AG04449 (cell line): ENCODE data around the gene SKA2.

Source experiments
- CTCF ChIA-PET: fragments of 350-600 bp; formaldehyde crosslinking; extraction: SDS; loops from one replicate; lab custom pipeline; 2021; ENCODE audit warnings: antibody characterized with exemption; lab: Yijun Ruan, JAX
- POLR2A ChIA-PET: fragments of 400-600, 350-600 bp; formaldehyde crosslinking; extraction: SDS; loops from one replicate; lab custom pipeline; 2020; ENCODE audit warnings: antibody characterized with exemption, inconsistent platforms; lab: Yijun Ruan, JAX
- DNase-seq: peaks from one replicate; pipeline ENCODE4 v3.0.0-alpha.2; 2010; ENCODE audit warnings: low read depth, low spot score
- H3K4me3 ChIP-seq: 2 replicates; pipeline ENCODE4 v1.5.1; 2011; ENCODE audit warnings: low read depth, mild to moderate bottlenecking, control low read depth, low read length
- CTCF ChIP-seq: IDR thresholded peaks from one replicate; pipeline ENCODE4 v1.5.1; 2011; ENCODE audit warnings: mild to moderate bottlenecking, moderate library complexity, low read length, control low read depth, inconsistent platforms; ENCODE audit not compliant: insufficient read depth; ENCODE audit errors: missing control alignments

The SKA2 gene

GRCh38 chr17:59110973-59111372 lies 44.0 kb downstream of the SKA2 start:
- DNase-seq, result no peak
- CTCF ChIA-PET, result no interaction called here
- TF ChIP-seq CTCF, result no peak
- H3K4me3 ChIP-seq, result no peak overlapping the region
- POLR2A ChIA-PET, result no interaction called here

GRCh38 chr17:59108400-59109102 lies 46.4 kb downstream of the SKA2 start:
- ChIA-PET CTCF (interaction anchor here (0.9 kb wide), 1 partner anchor 57 kb away, joined by 4 read pairs; no protein-coding TSS in a partner anchor), POLR2A (no interaction called here)
- DNase-seq, result no peak
- no peak overlapping the region for H3K4me3 ChIP-seq
- no peak for TF ChIP-seq CTCF

GRCh38 chr17:59107306-59107670 lies 47.7 kb downstream of the SKA2 start:
- H3K4me3 ChIP-seq, result peak overlapping the region; percentile 90
- POLR2A ChIA-PET, result interaction anchor here (1.3 kb wide), 1 partner anchor 47 kb away, joined by 6 read pairs; the partner anchor contains the start of genes PRR11 and SKA2
- CTCF ChIA-PET, result interaction anchor here (0.5 to 1.2 kb wide), 5 partner anchors 11 to 1107 kb away, joined by 3 to 6 read pairs (median 3); no protein-coding TSS in a partner anchor
- no peak for TF ChIP-seq CTCF
- no peak for DNase-seq

GRCh38 chr17:59106463-59107305 lies 48.3 kb downstream of the SKA2 start, which contains the start of gene TRIM37:
Gene TRIM37 (minus strand): TSS chr17:59106880. CDS start chr17:59106461, 419 bp downstream.
- TF ChIP-seq CTCF, result no peak
- H3K4me3 ChIP-seq, result peak within 1 kb of the TSS; percentile 90
- POLR2A ChIA-PET, result interaction anchor here (0.7 to 1.3 kb wide), 2 partner anchors 48 to 508 kb away, joined by 3 to 6 read pairs; partner anchors contain the start of genes PRR11 and SKA2
- DNase-seq, result peak; percentile 87
- CTCF ChIA-PET, result interaction anchor here (0.5 to 1.2 kb wide), 5 partner anchors 12 to 1106 kb away, joined by 3 to 6 read pairs (median 3); no protein-coding TSS in a partner anchor

- no peak for DNase-seq
- CTCF ChIA-PET, result interaction anchor here (1.2 kb wide), 1 partner anchor 11 kb away, joined by 6 read pairs; no protein-coding TSS in a partner anchor
- no peak for TF ChIP-seq CTCF
- POLR2A ChIA-PET, result interaction anchor here (0.7 to 1.3 kb wide), 3 partner anchors 49 to 507 kb away, joined by 3 to 6 read pairs (median 3); partner anchors contain the start of genes PRR11 and SKA2
- H3K4me3 ChIP-seq, result peak overlapping the region; percentile 90
These were observed 49.0 kb downstream of the SKA2 start for GRCh38 chr17:59105852-59106462.
